HL-60 (cell line): ENCODE data around the gene NEK2.

Experiments used
- POLR2AphosphoS5 ChIP-seq: IDR thresholded peaks from 2 replicates; pipeline ENCODE4 v1.6.1; 2012; ENCODE audit warnings: low read depth
- TF ChIP-seq, protein P1 (sequence below): IDR thresholded peaks from one replicate; pipeline ENCODE4 v1.5.1; 2011; ENCODE audit warnings: low read length, control low read depth, inconsistent platforms; ENCODE audit not compliant: insufficient read depth
- TF ChIP-seq, protein P2 (sequence below): IDR thresholded peaks from 2 replicates; pipeline ENCODE4 v1.6.1; 2012; ENCODE audit warnings: low read depth; ENCODE audit not compliant: insufficient replicate concordance

DNA sequence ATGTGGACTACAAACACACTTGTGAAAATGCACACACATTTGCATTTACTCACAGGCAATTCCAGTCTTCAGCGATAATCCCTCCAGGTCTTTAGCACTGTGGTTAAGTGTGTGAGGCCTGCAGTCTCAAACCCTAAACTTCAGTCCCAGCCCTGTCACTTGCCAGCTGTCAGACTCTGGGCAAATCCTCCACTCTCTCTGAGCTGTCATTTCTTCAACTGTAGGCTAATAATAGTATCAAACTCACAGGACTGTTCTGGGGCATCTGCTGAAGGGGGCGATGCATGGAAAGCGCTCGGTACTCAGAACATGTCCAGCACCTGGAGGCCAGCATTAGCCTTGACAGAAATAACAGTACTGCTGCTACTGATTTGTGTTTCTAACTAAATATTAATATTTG is 48.2 kb downstream of the NEK2 start:
- TF ChIP-seq, protein P1, sequence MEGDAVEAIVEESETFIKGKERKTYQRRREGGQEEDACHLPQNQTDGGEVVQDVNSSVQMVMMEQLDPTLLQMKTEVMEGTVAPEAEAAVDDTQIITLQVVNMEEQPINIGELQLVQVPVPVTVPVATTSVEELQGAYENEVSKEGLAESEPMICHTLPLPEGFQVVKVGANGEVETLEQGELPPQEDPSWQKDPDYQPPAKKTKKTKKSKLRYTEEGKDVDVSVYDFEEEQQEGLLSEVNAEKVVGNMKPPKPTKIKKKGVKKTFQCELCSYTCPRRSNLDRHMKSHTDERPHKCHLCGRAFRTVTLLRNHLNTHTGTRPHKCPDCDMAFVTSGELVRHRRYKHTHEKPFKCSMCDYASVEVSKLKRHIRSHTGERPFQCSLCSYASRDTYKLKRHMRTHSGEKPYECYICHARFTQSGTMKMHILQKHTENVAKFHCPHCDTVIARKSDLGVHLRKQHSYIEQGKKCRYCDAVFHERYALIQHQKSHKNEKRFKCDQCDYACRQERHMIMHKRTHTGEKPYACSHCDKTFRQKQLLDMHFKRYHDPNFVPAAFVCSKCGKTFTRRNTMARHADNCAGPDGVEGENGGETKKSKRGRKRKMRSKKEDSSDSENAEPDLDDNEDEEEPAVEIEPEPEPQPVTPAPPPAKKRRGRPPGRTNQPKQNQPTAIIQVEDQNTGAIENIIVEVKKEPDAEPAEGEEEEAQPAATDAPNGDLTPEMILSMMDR = no peak
- TF ChIP-seq, protein P2, sequence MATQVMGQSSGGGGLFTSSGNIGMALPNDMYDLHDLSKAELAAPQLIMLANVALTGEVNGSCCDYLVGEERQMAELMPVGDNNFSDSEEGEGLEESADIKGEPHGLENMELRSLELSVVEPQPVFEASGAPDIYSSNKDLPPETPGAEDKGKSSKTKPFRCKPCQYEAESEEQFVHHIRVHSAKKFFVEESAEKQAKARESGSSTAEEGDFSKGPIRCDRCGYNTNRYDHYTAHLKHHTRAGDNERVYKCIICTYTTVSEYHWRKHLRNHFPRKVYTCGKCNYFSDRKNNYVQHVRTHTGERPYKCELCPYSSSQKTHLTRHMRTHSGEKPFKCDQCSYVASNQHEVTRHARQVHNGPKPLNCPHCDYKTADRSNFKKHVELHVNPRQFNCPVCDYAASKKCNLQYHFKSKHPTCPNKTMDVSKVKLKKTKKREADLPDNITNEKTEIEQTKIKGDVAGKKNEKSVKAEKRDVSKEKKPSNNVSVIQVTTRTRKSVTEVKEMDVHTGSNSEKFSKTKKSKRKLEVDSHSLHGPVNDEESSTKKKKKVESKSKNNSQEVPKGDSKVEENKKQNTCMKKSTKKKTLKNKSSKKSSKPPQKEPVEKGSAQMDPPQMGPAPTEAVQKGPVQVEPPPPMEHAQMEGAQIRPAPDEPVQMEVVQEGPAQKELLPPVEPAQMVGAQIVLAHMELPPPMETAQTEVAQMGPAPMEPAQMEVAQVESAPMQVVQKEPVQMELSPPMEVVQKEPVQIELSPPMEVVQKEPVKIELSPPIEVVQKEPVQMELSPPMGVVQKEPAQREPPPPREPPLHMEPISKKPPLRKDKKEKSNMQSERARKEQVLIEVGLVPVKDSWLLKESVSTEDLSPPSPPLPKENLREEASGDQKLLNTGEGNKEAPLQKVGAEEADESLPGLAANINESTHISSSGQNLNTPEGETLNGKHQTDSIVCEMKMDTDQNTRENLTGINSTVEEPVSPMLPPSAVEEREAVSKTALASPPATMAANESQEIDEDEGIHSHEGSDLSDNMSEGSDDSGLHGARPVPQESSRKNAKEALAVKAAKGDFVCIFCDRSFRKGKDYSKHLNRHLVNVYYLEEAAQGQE = no peak
- TF ChIP-seq POLR2AphosphoS5 = no peak
